RWPE2 (cell line): ENCODE measurements around the gene WDSUB1.

ENCODE experiments used
- ATAC-seq: fragments of 200-7000 bp; cut with Tn5 transposase; 3 replicates; pipeline ENCODE4 v1.9.1; 2021; ENCODE audit warnings: low read depth
- DNase-seq: peaks from one replicate; pipeline ENCODE4 v3.0.0-alpha.2; 2020; ENCODE audit warnings: low spot score
- H3K27ac ChIP-seq: fragments of 450-650 bp; 2 replicates; pipeline ENCODE4 v1.5.1; 2017; ENCODE audit warnings: mild to moderate bottlenecking; ENCODE audit not compliant: poor library complexity, severe bottlenecking
- H3K27me3 ChIP-seq: fragments of 250-450 bp; sonication (Bioruptor Pico); 2 replicates; pipeline ENCODE4 v1.5.1; 2021; ENCODE audit warnings: mild to moderate bottlenecking, moderate library complexity; ENCODE audit not compliant: insufficient read depth, poor library complexity, severe bottlenecking
- H3K36me3 ChIP-seq: fragments of 250-450 bp; sonication (Bioruptor Pico); 2 replicates; pipeline ENCODE4 v1.5.1; 2020; ENCODE audit warnings: low read depth, mild to moderate bottlenecking, moderate library complexity
- H3K4me1 ChIP-seq: fragments of 250-450 bp; sonication (Bioruptor Pico); 2 replicates; pipeline ENCODE4 v1.5.1; 2021; ENCODE audit warnings: mild to moderate bottlenecking, moderate library complexity; ENCODE audit not compliant: insufficient read depth, poor library complexity, severe bottlenecking
- H3K4me3 ChIP-seq: fragments of 250-450 bp; sonication (Bioruptor Pico); 2 replicates; pipeline ENCODE4 v1.5.1; 2021; ENCODE audit warnings: mild to moderate bottlenecking, moderate library complexity; ENCODE audit not compliant: severe bottlenecking
- H3K9me3 ChIP-seq: fragments of 250-450 bp; sonication (Bioruptor Pico); 2 replicates; pipeline ENCODE4 v1.5.1; 2021; ENCODE audit warnings: mild to moderate bottlenecking, moderate library complexity; ENCODE audit not compliant: severe bottlenecking
- TF ChIP-seq, protein P1 (sequence below): fragments of 450-650 bp; IDR thresholded peaks from one replicate; pipeline ENCODE4 v1.5.1; 2017; ENCODE audit warnings: mild to moderate bottlenecking, moderate library complexity; ENCODE audit not compliant: poor library complexity, severe bottlenecking

The WDSUB1 gene

DNA sequence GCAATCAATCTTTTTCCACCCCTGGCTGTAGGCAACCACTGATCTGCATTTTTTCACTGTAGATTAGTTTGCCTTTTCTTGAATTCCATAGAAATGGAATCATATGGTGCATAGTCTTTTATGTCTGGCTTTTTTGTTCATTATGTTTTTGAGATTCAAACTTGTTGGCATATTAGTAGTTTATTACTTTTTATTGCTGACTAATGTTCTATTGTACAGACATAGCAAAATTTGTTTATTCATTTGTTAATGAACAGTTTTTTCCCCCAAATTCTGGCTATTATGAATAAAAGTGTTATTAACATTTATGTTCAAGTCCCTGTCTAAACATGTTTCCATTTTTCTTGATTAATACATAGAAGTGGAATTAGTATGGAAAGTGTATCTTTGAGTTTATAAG, 21.4 kb upstream of the WDSUB1 start:
- H3K4me1 ChIP-seq: no peaks in the 10 kb centered on the region
- no peaks in the 10 kb centered on the region for H3K36me3 ChIP-seq
- H3K27ac ChIP-seq: no peak overlapping the region
- TF ChIP-seq, protein P1, sequence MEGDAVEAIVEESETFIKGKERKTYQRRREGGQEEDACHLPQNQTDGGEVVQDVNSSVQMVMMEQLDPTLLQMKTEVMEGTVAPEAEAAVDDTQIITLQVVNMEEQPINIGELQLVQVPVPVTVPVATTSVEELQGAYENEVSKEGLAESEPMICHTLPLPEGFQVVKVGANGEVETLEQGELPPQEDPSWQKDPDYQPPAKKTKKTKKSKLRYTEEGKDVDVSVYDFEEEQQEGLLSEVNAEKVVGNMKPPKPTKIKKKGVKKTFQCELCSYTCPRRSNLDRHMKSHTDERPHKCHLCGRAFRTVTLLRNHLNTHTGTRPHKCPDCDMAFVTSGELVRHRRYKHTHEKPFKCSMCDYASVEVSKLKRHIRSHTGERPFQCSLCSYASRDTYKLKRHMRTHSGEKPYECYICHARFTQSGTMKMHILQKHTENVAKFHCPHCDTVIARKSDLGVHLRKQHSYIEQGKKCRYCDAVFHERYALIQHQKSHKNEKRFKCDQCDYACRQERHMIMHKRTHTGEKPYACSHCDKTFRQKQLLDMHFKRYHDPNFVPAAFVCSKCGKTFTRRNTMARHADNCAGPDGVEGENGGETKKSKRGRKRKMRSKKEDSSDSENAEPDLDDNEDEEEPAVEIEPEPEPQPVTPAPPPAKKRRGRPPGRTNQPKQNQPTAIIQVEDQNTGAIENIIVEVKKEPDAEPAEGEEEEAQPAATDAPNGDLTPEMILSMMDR: no peak
- no peaks in the 10 kb centered on the region for H3K27me3 ChIP-seq
- H3K4me3 ChIP-seq: no peak overlapping the region
- peaks cover 3% of the 10 kb centered on the region for H3K9me3 ChIP-seq
- DNase-seq (no peak), ATAC-seq (no peak)

GRCh38 chr2:159300586-159300985, 14.1 kb upstream of the WDSUB1 start:
- DNase-seq: no peak
- Histone ChIP-seq H3K4me3 (no peak overlapping the region), H3K36me3 (no peaks in the 10 kb centered on the region), H3K4me1 (no peaks in the 10 kb centered on the region), H3K9me3 (no peaks in the 10 kb centered on the region), H3K27ac (no peak overlapping the region), H3K27me3 (no peaks in the 10 kb centered on the region)
- 0 out of 3 replicates have a peak, but pooled peaks have one; percentile 31 for ATAC-seq
- TF ChIP-seq, protein P1: no peak

DNA sequence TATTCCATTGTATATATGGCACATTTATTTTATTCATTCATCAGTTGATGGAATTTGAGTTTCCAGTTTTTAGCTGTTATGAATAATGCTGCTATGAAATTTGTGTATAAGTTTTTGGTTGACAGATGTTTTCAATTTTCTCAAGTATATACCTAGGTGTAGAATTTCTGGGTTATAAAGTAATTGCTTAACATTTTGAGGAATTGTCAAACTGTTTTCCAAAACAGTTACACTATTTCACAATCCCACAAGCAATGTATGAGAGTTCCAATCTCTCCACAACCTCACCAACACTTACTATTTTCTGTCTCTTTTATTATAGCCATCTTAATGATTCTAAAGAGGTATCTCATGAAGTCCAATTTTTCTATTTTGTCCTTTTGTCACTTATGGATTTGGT, 12.5 kb upstream of the WDSUB1 start:
- TF ChIP-seq, protein P1: no peak
- H3K4me3 ChIP-seq: no peak overlapping the region
- H3K4me1 ChIP-seq: no peaks in the 10 kb centered on the region
- H3K27me3 ChIP-seq: no peaks in the 10 kb centered on the region
- DNase-seq (no peak), ATAC-seq (no peak)
- no peaks in the 10 kb centered on the region for H3K9me3 ChIP-seq
- H3K27ac ChIP-seq: no peak overlapping the region
- no peaks in the 10 kb centered on the region for H3K36me3 ChIP-seq

DNA sequence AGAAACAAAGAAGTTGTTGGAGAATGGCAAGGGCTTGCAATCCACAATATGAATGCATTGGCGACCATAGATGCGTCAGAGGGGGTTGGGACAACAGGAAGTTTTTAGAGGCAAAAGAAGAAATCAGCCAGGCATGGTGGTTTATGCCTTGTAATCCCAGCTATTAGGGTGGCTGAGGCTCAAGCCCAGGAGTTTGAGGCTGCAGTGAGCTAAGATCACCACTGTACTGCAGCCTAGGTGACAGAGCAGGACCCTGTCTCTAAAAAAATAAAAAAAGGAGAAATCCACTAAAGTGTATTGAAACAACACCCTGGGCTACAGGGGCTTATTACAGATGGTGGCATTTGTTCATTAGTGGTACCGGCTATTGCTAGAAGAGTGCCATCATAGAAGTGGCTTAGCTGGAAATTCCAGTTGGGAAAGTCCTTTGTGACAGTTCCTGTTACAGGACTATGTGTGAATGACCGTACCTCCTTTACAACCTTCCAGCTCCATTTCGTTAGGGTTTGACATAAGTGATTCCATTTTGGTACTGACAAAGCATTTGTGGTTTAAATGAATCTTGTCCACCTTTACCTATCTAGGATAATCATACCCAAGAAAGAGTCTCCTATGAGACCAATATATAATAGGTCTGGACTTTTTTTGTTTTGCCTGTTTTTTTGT, 10.7 kb upstream of the WDSUB1 start:
- Histone ChIP-seq H3K27ac (no peak overlapping the region), H3K4me3 (no peak overlapping the region), H3K27me3 (no peaks in the 10 kb centered on the region), H3K9me3 (no peaks in the 10 kb centered on the region), H3K4me1 (no peaks in the 10 kb centered on the region), H3K36me3 (no peaks in the 10 kb centered on the region)
- ATAC-seq (no peak), DNase-seq (no peak)
- TF ChIP-seq, protein P1: no peak

GRCh38 chr2:159292157-159292556, 5.7 kb upstream of the WDSUB1 start:
- Histone ChIP-seq H3K9me3 (no peaks in the 10 kb centered on the region), H3K36me3 (no peaks in the 10 kb centered on the region), H3K27ac (no peak overlapping the region), H3K4me3 (no peak overlapping the region), H3K27me3 (no peaks in the 10 kb centered on the region), H3K4me1 (peaks cover 13% of the 10 kb centered on the region)
- no peak for ATAC-seq
- DNase-seq: no peak
- TF ChIP-seq, protein P1: no peak
